GM19099 (cell line): ENCODE results near the gene IL1RN.

Source experiments
- POLR2A ChIP-seq: IDR thresholded peaks from 3 replicates; pipeline ENCODE4 v1.6.1; 2011; ENCODE audit warnings: low read depth; ENCODE audit not compliant: insufficient read length; ENCODE audit errors: extremely low read depth

The IL1RN gene

DNA sequence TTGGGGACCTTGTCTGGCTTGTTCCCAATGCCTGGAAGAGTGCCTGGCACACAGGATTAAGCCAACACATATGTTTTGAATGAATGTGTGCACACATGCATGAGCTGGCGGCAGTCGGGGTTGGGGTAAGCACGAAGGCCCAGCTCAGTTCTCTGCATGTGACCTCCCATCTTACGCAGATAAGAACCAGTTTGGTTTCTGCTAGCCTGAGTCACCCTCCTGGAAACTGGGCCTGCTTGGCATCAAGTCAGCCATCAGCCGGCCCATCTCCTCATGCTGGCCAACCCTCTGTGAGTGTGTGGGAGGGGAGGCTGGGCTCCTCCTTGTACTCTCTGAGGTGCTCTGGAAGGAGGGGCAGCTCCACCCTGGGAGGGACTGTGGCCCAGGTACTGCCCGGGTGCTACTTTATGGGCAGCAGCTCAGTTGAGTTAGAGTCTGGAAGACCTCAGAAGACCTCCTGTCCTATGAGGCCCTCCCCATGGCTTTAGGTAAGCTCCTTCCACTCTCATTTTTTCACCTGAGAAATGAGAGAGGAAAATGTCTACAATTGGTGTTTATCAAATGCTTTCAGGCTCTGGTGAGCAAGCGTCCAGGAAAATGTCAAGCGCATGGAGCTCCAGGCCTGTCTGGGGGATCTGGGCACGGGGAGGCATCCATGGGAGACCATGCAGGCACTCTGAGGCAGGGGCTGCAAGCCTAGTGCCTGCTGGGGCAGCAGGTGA, 9.7 kb upstream of the IL1RN start:
- no peak for TF ChIP-seq POLR2A

- TF ChIP-seq POLR2A = no peak
Measured at GRCh38 chr2:113118263-113118657, 9.1 kb upstream of the IL1RN start.

GRCh38 chr2:113119111-113119510, 8.3 kb upstream of the IL1RN start:
- TF ChIP-seq POLR2A = no peak

- TF ChIP-seq POLR2A = no peak
Measured at GRCh38 chr2:113120861-113121260, 6.5 kb upstream of the IL1RN start.

GRCh38 chr2:113122364-113122763, 5.0 kb upstream of the IL1RN start:
- TF ChIP-seq POLR2A = no peak

DNA sequence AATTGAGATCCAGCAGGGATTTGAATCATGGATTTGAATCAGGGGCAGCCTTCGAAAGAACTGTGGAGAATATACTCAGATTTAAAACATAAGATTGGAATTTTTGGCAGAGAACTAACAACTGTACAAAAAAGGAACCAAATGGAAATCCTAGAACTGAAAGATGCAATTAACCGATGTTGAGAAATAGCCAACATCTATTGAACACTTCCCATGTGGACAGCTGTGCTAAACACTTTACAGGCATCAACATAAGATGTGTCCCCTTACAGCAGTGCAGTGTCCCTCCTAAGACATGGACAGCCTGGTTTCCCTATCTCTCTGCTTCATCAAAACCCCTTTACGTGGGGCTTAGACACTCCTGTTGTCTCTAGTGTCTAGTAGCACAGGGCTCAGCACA, 3.7 kb upstream of the IL1RN start:
- no peak for TF ChIP-seq POLR2A

DNA sequence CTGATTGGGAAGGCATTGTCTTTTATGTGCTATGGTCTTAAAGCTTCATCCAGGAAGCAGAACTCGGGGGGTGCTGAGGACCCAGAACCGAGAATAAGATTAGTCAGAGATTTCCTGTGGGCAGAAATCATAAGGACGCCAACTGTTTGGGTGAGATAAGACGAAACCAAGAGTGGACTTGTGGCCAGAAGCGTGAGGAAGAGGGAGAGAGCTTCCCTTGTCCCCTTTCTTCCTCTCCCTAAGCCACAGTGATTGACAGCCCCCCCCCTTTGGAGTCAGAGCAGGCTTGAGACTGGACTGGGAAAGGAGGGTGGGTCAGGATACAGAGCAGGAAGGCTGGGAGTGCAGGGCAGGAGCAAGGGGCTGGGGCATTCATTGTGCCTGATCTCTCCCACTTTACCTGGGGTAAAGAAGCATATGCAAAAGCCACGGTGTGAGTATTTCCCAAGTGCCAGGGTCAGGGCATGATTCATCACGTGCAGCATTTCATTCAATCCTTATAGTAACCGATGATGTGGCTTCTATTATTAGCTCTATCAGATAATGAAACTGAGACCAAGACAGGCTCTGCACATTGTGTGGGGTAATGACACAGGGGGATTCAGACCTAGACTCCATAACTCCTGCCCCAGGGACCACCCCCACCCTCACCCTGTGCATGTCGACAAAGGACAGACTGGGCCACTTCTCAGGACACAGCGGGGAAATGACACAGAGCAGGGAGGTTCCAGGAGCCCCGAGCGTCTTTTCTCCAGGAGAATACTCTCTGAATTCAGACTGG, 3.0 kb upstream of the IL1RN start:
- no peak for TF ChIP-seq POLR2A

DNA sequence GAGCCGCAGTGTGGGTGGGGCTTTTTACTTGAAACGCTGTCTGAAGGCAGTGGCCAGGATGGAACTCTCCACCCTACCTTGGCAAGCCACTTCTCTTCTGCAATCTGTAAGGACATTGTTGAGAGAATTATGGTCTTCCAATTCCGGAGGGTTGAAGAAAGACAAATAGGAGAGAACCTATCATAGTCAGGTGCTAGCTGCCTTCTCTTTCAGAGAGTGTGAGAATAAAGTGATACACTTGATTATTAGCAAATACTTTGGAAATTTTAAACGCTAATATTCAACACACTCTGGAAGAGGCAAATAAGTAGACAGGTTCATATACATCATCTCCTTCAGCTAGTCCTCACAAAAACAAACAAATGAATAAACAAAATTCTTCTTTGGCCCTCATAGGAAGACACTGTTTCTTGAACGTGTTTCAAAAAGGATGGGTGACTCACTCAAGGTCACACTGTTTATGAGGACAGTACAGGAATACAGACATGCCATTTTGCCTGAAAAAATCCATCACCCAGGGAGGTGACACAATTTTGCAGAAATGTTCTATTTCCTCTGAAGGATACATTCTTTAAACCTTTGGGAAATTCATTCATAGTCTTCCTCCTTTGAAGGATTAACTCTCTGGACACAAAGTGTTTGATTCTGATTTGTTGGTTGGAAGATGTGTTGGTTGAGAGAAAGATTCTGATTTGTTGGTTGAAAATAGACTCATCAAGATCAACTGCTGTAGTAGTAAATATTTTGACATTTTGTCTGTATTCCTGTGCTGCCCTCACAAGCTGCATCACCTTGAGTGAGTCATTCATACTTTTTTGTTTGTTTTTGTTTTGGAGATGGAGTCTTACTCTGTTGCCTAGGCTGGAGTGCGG, 2.2 kb upstream of the IL1RN start:
- TF ChIP-seq POLR2A = no peak

DNA sequence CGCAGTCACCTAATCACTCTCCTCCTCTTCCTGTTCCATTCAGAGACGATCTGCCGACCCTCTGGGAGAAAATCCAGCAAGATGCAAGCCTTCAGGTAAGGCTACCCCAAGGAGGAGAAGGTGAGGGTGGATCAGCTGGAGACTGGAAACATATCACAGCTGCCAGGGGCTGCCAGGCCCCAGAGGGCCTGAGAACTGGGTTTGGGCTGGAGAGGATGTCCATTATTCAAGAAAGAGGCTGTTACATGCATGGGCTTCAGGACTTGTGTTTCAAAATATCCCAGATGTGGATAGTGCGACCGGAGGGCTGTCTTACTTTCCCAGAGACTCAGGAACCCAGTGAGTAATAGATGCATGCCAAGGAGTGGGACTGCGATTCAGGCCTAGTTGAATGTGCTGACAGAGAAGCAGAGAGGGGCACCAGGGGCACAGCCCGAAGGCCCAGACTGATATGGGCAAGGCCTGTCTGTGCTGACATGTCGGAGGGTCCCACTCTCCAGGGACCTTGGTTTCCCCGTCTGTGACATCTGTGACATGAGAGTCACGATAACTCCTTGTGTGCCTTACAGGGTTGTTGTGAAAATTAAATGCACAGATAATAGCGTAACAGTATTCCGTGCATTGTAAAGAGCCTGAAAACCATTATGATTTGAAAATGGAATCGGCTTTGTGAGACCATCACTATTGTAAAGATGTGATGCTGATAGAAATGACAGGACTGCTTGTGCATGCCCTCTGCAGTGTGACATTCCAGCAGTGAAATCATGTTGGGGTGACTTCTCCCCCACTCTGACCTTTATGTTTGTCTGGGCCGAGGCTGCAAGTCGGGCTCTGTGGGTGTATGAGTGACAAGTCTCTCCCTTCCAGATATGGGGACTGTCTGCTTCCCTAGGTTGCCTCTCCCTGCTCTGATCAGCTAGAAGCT, 510 bp downstream of the IL1RN start:
- TF ChIP-seq POLR2A = no peak

DNA sequence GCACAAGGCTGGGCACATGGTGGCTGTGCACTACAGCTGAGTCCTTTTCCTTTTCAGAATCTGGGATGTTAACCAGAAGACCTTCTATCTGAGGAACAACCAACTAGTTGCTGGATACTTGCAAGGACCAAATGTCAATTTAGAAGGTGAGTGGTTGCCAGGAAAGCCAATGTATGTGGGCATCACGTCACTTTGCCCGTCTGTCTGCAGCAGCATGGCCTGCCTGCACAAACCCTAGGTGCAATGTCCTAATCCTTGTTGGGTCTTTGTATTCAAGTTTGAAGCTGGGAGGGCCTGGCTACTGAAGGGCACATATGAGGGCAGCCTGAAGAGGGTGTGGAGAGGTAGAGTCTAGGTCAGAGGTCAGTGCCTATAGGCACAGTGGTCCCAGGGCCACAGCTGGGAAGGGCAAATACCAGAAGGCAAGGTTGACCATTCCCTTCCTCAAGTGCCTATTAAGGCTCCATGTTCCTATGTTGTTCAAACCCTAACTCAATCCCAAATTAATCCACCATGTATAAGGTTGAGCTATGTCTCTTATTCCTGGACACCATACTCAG, 2.2 kb downstream of the IL1RN start:
- no peak for TF ChIP-seq POLR2A

DNA sequence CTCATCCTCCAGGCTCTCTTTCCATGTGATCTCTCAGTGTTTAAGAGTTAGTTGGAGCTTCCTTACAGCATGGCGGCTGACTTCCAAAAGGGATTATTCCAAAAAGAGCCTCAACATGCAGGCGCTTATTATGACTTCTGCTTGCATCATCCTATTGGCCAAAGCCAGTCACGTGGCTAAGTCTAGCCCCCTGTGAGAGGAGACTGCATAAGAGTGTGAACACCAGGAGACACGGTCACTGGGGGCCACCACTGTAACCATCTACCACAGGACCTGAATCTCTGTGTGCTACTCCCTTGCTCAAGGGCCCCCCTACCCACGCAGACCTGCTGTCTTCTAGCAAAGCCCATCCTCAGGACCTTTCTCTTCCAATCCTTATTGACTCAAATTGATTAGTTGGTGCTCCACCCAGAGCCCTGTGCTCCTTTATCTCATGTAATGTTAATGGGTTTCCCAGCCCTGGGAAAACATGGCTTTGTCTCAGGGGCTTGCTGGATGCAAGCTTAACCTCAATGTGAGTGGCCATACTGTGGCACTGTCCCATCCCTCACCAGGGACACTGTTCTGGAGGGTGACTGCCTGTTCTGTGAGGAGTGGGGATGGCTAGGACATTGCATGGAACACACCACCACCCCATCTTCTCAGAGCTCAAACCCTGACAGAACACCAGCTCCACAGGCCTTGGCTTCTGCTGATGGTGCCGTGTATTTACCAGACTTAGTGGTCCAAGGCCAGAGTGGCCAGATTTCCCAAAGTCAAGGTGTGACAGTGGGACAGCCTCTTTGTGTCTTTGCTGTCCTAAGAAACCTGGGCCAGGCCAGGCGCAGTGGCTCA, 4.2 kb downstream of the IL1RN start:
- TF ChIP-seq POLR2A = no peak

- TF ChIP-seq POLR2A = no peak
Measured at GRCh38 chr2:113132414-113133021, 5.1 kb downstream of the IL1RN start.
